GM19351 (cell line): ENCODE measurements around the gene LOXL1.
"Not testable (repeated sequence)": the region's sequence is repeated elsewhere in the genome, so short reads cannot be mapped to it uniquely, and the experiment has no call there.

Experiments used
- ATAC-seq: cut with Tn5 transposase; IDR thresholded peaks from one replicate; pipeline ENCODE4 v1.9.1; 2021; ENCODE audit warnings: mild to moderate bottlenecking, moderate library complexity; ENCODE audit not compliant: unreplicated experiment

Gene LOXL1

DNA sequence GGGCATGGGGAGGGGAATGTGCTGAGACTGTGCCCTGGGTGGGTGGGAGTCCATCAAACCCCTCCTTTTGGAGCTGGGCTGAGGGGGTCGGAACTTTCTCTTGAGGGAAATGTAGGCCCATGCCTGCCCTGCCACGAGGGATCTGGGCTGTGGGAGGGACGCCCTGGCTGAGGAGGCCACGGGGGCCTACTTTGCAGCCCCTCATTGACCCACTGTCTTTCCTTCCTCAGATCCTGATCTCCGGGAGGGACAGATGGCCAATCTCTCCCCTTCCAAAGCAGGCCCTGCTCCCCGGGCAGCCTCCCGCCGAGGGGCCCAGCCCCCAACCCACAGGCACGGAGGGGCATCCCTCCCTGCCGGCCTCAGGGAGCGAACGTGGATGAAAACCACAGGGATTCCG, 25.3 kb downstream of the LOXL1 start:
- ATAC-seq = no peak

DNA sequence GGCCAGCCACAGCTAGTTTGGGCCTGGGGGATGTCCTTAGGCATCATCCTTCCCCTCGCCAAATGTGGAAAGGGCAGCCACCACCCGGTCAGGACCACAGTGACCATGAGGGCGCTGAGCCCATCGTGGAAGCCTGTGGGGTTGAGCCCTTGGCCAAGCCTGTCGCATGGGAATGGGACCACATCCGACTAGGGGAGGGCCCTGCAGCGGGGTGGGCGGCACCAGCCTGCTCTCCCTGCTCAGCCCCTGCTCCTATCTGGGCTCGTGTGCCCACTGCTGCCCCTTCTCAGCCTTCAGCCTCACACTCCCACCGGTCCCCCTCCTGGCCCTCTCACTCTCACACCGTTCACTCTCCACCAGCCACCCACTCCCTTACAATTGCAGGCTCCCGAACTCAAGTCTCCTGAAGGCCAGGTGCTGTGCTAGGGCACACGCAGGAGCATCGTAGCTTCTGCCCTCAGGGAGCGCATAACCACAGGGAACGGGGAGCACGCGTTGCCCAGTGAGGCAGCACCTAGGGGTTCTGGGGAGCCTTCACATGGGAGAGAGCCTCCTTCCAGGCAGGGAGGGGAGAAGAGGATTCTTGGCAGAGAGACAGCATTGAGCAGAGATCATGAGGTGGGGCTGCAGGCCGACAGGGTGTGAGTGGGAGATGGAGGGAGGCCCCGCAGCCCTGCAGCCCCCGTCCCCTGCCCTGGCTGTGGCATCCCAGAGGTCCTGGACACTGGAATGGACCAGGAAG, 26.1 kb downstream of the LOXL1 start:
- ATAC-seq = no peak

DNA sequence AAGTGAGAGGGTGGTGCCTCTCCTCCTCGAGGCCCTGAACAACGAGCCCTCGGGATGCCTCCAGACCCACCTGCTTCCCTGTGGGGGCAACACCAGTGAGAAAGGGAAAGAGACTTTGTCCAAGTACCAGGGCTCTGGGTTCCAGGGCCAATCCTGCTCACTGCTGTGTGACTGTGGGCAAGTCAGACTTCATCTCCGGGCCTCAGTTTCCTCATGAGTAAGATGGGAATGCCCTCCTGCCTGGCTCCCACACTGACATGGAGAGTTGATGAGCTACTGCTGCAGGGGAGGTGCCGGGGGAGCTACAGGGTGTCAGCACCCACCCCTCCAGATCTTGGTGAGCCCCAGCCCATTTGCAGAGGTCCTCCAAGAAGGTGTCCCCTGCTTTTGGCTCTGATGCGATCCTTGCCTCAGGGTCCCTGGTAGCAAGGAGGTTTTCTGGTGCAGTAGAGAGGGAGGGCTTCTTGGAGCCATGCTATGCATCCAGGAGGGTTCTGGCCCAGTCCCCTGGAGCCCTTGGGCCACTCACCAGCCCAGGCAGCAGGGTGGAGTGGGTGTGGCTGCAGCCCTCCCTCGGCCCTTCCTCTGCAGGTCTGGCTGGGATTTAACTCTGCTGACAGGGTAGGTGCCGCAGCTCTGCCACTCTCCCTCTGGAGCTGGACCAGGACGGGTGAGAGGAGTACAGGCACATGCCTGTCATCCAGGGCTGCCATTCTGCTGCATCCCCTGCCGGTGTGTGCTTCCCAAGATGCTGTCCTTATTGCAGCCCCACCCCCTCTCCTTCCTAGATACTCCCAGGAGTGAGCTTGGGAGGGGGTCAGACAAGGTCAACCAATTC, 26.9 kb downstream of the LOXL1 start:
- ATAC-seq = no peak

DNA sequence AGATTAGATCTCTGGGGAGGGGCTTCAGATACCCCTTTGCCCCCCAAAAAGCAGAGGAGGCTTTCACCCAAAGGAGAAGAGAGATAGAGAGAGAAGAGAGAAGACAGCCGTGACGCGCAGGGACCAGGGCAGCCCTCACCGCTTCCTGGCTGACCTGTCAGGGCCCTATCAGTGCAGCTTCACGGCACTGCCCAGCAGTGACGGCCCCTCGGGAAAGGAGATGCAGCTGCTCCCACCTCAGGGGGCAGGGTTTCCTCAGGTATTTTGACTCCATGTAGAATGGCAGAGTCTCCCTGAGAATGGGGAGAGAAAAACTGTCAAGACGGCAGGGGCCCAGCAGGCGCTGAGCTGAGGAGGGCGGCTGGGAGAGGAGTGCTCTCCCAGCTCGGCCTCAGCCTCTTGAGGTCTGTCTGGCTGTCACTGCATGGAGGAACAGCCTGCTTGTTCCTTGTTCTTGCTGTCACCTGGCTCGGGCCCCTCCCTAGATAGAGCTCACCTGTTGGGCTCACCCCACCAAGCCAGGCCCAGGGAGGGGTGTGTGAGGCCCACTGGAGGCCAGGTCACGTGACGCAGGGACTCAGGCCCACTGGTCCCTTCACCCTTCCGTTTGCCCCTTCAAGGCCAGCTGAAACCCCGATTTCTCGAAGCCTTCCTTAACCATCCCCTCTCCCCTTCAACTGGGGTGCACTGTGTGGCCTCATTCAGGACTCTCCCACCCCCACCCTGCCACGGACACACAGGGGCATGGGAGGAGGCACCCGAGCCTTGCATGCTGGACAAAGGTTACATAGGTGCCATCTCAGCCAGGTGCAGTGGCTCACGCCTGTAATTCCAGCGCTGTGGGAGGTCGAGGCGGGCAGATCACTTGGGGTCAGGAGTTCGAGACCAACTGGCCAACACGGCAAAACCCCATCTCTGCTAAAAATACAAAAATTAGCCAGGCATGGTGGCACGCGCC, 28.2 kb downstream of the LOXL1 start:
- ATAC-seq = no peak

DNA sequence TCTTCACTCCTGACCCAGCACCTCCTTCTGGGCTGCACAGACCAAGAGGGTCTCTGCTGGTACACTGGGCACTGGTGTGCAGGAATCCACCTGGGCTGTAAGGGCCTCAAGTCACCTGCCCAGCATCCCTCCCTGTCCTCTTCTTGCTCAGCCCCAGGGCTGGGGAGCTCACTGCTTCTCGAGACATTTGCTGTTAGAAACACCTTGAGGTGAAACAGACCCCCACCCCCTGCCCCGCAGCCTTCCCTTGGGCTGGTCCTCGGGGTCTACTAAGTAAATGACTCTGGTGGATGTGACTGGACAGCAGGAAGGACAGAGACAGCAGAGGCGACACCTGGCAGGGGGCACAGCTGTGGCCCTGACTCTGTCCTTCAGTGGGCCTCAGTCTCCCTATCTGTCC, 29.1 kb downstream of the LOXL1 start:
- ATAC-seq = no peak

DNA sequence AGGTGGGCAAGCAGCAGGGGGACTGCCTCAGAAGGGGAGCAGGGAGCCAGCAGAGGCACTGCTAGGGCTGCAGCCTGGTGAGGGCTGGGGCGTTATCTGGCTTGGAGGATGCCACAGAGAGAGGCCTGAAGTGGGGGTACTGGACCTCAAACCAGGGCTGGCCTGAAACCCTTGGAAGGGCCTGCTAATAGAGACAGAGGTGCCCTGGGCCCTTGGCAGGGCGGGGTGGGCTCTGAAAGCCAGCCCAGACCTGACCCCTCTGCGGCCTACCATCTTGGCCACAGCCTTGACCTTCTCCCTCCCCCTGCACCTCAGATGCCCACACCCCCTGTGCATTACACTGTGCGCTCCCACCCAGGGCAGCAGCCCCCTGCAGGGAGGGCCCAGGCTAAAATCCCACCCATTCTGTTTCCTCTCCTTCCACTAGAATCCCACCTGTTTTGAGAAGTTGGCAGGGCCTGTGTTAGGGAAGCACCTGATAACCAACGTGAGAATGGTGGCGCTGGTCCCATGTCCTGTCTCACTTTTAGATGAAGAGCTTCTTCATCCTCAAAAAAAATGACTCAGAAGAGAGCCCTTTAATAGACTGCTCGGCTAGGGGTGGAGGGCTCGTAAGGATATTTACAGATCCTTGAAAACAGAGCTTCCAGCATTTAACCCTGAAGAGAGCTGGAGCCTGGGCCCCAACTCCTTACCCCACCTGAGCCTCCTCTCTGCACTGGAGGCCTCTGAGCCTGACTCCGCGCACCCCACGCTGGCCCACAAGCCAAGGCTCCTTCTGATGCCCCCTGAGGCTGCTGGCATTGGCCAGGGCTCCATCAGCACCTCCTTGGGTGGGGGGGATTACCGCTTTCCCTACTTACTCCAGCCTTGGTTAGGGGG, 29.8 kb downstream of the LOXL1 start:
- no peak for ATAC-seq

DNA sequence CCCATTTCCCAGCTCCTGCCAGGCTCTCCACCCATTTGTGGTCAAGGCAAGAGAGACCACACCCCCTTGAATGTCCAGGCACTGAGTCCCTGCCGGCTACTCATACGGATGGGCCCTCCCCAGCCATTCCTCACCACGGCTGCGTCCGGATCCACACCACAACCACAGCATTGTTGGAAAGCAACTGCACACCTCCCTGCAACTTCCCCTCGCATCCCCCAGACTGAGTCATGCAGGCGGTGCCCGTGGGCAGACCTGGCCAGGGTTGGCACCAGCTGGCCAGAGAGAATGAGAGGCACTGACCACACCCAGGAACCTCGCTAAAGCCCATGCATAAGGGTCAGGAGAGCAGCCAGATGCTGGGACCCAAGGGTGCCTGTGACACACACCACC, 30.5 kb downstream of the LOXL1 start:
- no peak for ATAC-seq

DNA sequence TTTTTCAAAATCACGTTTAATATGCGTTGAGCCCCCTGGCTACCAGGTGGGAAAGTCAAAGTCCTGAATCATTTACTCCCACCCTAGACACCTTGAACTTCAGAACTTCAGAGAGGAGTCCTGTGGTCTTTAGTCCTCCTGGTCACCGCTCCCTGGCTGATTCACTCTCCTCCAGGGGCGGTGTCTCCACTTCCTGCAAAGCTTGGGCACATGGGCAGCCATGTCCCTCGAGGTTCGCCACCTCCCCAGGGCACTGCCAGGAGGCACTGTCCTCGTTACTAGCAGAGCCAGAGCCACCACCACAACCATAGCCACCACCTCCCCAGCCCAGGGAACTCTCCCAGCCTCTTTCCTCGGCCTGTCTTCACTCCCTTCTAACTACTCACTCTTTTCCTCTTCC, 31.0 kb downstream of the LOXL1 start:
- no peak for ATAC-seq

DNA sequence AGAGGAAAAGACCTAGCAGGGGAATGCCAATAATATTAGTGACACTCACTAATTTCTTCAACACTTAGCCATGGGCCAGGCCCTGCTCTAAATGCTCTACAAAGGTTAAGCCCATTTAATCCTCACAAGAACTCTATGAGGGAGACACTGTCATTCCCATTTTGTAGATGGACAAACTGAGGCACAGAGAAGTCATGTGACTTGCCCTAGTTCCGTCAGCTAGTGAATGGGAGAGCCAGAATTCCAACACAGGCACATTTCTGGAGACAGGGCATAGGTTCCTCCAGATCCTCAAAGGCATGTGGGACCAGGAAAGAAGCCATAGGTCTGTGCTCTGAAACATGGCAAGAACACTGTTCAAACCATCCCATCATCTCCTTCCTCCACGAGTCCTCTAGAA, 31.5 kb downstream of the LOXL1 start:
- no peak for ATAC-seq

DNA sequence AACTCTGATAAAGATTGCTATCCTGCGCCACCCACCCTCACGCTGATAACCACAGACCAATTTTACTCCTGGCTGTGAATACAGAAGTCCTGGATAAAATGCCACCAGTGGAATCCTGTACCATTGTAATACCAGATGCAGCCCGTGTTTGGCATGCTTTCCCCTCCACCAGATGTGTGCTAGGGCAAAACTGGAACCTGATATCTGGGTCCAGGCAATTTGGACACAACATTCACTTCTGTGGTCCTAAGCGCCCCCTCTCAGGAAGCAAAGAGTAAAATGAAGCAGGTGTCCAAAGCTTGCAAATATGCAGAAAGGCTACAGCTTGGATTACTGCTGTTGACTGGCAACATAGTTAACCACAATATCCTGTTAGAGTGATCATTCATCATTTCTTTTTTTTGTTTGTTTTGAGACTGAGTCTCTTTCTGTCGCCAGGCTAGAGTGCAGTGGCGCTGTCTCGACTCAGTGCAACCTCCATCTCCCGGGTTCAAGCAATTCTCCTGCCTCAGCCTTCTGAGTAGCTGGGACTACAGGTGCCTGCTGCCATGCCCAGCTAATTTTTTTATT, 32.8 kb downstream of the LOXL1 start:
- no peak for ATAC-seq

DNA sequence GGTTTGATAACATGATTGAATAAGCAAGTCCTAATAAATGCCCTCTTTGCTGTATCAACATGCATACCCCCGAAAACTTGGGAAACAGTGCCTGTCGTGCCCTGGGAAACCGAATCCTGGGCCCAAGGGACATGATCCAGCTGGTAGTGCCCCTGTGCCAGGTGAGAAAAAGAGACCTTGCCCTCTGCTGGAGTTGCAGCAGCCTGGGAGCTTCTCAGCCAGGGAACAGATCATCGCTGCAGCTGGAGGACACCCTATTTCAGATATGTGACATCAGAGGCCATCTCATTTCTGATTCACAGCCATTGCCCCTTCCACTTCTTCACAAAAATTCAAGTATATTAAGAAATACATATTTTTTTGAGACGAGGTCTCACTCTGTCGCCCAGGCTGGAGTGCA, 33.5 kb downstream of the LOXL1 start:
- ATAC-seq = no peak

DNA sequence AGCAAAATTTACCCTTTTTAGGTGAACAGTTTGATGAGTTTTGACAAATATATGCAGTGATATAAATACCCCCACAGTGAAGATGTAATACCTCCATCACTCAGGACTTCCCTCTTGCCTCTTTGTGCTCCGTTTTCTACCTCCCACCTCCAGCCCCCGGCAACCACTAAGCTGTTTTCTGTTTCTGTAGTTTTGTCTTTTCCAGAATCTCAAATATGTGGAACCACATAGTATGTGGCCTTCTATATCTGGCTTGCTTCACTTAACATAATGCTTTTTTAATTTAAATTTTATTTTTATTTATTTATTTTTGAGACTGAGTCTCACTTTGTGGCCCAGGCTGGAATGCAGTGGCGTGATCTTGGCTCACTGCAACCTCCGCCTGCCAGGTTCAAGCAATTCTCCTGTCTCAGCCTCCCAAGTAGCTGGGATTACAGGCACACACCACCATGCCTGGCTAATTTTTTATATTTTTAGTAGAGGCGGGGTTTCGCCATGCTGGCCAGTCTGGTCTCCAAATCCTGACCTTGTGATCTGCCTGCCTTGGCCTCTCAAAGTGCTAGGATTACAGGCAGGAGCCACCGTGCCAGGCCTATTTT, 34.3 kb downstream of the LOXL1 start:
- not testable (repeated sequence) for ATAC-seq

DNA sequence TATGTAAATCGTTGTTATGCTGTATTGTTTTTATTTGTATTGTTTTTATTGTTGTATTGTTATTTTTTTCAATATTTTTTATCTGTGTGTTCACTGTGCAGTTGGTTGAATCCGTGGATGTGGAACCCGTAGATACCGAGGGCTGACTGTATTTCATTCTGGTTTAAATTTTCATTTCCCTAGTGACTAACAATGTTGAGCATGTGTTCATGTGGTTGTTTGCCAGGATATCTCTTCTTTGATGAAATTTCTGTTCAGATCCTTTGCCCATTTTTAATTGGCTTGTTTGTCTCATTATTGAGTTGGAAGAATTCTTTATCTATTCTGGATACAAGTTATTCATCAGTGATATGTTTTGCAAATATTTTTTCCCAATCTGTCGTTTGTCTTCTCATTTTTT, 36.2 kb downstream of the LOXL1 start:
- no peak for ATAC-seq

DNA sequence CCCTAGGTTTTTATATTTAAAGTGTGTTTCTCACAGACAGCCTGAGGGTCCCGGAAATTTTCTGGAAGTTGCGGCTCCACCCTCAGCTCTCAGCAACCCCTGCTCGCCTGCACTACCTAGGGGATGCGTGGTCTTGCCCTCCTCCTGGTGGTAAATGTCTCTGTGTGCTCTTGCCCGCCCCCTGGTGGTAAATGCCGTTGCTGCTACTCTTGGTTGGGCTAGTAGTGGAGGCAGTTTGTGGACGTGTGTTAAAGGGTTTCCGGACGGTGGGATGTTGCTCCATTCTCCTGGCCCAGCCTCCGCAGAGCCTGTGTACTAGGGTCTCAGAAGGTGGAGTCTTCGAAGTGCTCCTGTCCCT, 38.5 kb downstream of the LOXL1 start:
- peak; percentile 58 for ATAC-seq

DNA sequence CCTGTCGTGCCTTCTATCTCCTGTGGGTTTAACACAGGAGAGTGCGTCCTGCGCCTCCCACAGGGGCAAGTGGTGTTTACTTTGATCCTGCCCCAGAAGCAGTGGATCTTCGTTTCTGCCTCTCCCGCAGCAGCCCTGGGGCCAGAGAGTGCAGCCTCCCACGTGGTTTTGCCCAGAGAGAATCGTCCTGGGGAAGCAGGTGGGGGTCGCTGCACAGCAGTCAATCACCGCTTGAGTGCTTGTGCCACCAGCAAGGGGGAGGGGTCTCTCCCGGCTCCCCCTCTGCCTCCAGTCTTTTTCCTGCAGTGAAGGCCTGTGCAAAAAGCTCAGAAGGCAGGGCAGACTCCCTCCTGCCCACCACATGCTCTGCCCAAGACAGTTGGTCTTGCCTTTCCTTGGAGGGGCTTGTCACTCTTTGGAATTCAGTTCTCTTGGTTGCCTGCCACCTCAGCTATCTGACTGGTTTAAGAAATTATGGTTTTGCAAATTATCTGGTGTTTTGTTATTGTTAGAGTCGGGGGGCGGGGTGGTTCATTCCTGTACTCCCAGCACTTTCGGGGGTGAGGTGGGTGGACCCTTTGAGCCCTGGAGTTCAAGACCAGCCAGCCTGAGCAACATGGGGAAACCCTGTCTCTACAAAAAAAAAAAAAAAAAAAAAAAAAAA, 39.0 kb downstream of the LOXL1 start:
- peak; percentile 21 for ATAC-seq

DNA sequence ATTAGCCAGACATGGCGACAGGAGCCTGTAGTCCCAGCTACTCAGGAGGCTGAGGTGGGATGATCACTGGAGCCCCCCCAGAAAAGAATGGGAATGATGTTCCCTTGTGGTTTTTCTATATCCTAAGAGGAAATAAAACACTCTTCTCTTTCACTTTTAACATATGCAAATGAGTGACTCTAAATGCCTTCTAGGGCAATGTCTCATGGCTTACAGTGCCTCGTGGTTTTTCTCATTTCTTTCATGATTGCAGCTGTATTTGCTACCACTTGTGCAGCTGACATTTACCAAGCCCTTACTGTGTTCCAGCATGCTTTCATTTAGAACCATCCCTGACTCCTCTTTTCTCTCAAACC, 39.5 kb downstream of the LOXL1 start:
- ATAC-seq = no peak

DNA sequence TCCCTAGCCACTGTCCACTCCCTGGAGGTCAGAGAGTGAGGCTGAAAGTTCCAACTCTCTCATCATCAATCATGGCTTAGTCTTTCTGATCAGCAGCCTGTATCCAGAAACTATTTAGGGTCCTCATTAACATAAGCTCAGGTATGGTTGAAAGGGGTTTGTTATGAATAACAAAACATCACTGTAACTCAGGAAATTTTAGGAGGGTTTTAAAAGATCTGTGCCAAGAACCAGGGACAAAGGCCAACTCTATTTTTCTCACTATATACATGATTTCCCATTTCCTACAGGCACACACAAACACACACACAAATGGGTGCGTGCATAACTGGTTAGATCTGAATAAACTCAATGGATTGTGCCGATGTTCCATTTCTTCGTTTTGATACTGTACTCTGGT, 42.2 kb downstream of the LOXL1 start:
- ATAC-seq = no peak

DNA sequence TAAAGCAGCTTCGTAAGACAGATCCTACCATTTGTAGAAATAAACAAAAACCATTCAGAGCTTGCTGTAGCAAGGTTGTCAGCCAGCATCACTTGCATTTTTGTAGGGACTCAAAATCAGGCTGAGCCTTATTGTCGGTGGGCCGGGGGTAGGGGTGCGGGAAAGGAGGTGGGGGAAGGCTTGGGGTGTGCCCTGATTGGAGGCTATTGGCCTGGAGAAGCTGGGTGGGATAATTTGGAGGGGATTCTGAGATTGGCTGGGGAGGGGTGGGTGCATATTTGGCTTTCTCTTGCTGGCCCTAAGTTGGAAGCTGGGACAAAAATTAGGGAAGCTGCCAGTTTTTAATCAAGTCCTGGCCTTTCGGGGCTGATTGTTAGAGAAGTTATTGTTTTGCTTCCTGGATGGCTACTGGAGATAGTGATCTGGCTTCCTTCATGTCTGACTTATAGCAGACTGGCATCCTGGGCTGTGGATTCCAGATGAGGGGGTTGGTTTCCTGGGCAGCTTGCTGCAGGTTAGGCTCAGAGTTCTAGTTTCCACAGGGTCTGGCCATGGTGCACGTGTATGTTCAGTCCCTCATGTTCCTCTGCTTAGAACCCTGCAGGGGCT, 43.0 kb downstream of the LOXL1 start:
- ATAC-seq = no peak
